Ascending aorta (tissue), 2 donors: Measurements from ENCODE around the gene KIF26B. TPM values are rescaled to one million over a fixed set of nuclear protein-coding genes. Genes with fewer than 3 reads are reported as not detected.

Experiments
- DNase-seq, 2 donors: peaks; one replicate each; pipeline ENCODE4 v3.0.0-alpha.2; 2019; ENCODE audit warnings: low spot score in 2 of 2
- H3K27ac ChIP-seq, 2 donors: fragments of 200-600 bp; sonication (generic); one replicate each; pipeline ENCODE4 v1.5.1; 2016 to 2017; ENCODE audit warnings: mild to moderate bottlenecking in 1 of 2
- H3K27me3 ChIP-seq: fragments of 200-600 bp; sonication (generic); one replicate; pipeline ENCODE4 v1.5.1; 2017
- H3K36me3 ChIP-seq, 2 donors: fragments of 200-600 bp; sonication (generic); one replicate each; pipeline ENCODE4 v1.5.1; 2016
- H3K4me1 ChIP-seq, 2 donors: fragments of 200-600 bp; sonication (generic); one replicate each; pipeline ENCODE4 v1.5.1; 2016 to 2017; ENCODE audit warnings: mild to moderate bottlenecking in 1 of 2
- H3K4me3 ChIP-seq, 2 donors: fragments of 200-600 bp; sonication (generic); one replicate each; pipeline ENCODE4 v1.5.1; 2016 to 2017; ENCODE audit warnings: mild to moderate bottlenecking in 1 of 2
- H3K9me3 ChIP-seq, 2 donors: fragments of 200-600 bp; sonication (generic); one replicate each; pipeline ENCODE4 v1.5.1; 2016
- CTCF ChIP-seq, 3 experiments: fragments of 200-600 bp in 2 of 3; fragments of 450-650 bp in 1 of 3; sonication (generic) in 2 of 3; IDR thresholded peaks; one replicate each; pipeline ENCODE4 v1.5.1; 2016 to 2019; ENCODE audit warnings: antibody characterized with exemption in 3 of 3, mild to moderate bottlenecking in 1 of 3, moderate library complexity in 1 of 3
- intact Hi-C: fragments of 100-400 bp; cut with DNase I; formaldehyde crosslinking; loops from one replicate; pipeline ENCODE4 v1.15.1; 2023
- total RNA-seq: library from RNA; depleted of rRNA; stranded (reverse); fragments of >200 nt; gene quantifications from one replicate; pipeline ENCODE4 v1.1.0, GENCODE V29; 2016

Gene KIF26B
- total RNA-seq, 1 donor from 2014 or later: not detected

DNA sequence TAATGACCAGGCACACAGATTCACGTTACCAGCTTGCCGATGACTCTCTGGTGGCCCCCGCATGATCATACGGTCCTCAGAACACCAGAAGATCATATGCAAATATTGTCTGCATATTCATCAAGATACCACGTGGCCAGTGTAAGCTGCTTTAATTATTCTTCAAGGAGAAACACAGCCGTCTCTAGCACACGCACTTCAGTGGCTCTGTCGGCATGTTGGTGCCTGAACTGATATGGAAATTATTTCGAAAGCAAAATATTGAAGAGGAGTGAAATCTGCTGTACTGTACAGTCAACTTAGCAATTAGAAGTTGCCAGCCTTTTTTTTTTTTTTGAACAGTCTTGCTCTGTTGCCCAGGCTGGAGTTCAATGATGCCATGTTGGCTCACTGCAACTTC, 5.9 kb upstream of the KIF26B start:
- H3K4me1 ChIP-seq: peaks cover 0 to 3% of the 10 kb centered on the region in 2 donors
- no peaks in the 10 kb centered on the region for H3K36me3 ChIP-seq
- no peak for DNase-seq
- H3K9me3 ChIP-seq: no peaks in the 10 kb centered on the region
- intact Hi-C loops: no loop called here
- H3K4me3 ChIP-seq: no peak overlapping the region
- TF ChIP-seq CTCF (IDR thresholded peaks at IDR 0.05): no peak
- H3K27me3 ChIP-seq: no peaks in the 10 kb centered on the region
- H3K27ac ChIP-seq: no peak overlapping the region

GRCh38 chr1:245153081-245153551, 1.7 kb upstream of the KIF26B start:
- Histone ChIP-seq H3K4me3 (peak overlapping the region; percentile 70 to 71), H3K9me3 (no peaks in the 10 kb centered on the region), H3K27ac (no peak overlapping the region), H3K36me3 (no peaks in the 10 kb centered on the region), H3K4me1 (peaks cover 8 to 22% of the 10 kb centered on the region in 2 donors), H3K27me3 (peaks cover 9% of the 10 kb centered on the region)
- DNase-seq: no peak
- TF ChIP-seq CTCF (IDR thresholded peaks at IDR 0.05): peak; percentile 8 to 62 (median 49)
- intact Hi-C loops: loop anchor here (5.0 kb wide), 1 partner anchor 854 kb away; no protein-coding TSS in a partner anchor

DNA sequence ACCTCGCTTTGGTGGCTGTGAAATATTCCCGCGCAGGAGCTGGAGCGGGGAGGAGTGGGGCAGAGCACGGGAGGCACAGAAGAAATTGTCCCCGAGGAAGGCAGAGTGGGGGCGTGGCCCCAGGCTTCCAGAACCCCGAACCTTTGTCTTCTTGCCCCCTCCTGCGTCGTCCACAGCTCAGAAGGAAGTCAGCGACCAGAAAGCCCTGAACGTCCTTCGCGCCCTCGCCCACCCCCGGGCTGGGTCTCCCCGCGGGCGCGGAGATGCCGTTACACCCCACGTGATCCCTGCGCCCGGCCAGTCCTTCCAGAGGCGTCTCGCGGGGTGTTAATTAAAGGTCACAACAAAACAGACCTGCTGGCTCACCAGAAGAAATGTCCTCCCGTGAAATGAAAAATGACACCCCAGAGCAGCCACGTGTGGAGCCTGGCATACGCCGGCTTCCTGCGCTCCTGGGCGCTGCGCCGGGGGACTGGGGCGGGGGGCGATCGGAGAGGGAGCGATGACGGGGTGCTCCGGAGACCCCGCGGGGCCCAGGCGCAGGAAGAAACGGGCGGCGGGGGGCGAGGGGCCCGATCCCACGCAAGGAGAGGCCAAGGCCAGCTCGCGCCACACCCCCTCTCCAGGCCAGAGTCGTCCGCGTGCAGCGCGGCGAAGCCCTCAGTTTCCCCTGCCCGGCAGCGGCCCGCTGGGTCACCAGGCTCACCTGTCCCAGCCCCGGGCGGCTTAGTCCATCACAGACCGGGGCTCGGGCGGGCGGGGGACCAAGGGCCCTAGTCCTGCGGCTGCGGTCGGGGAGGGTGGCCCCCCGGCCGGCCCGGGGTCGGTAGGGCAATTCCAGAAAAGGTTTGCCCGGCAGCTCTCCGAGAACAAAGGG, 995 bp upstream of the KIF26B start:
- peaks cover 9% of the 10 kb centered on the region for H3K27me3 ChIP-seq
- H3K4me3 ChIP-seq: peak overlapping the region; percentile 70 to 71
- intact Hi-C loops: loop anchor here (5.0 kb wide), 1 partner anchor 854 kb away; no protein-coding TSS in a partner anchor
- H3K4me1 ChIP-seq: peaks cover 8 to 22% of the 10 kb centered on the region in 2 donors
- TF ChIP-seq CTCF (IDR thresholded peaks at IDR 0.05): no peak
- H3K36me3 ChIP-seq: no peaks in the 10 kb centered on the region
- DNase-seq: no peak
- no peaks in the 10 kb centered on the region for H3K9me3 ChIP-seq
- no peak overlapping the region for H3K27ac ChIP-seq

- Histone ChIP-seq H3K27me3 (peaks cover 9% of the 10 kb centered on the region), H3K36me3 (no peaks in the 10 kb centered on the region), H3K27ac (no peak overlapping the region), H3K4me1 (peaks cover 8 to 22% of the 10 kb centered on the region in 2 donors), H3K9me3 (no peaks in the 10 kb centered on the region), H3K4me3 (peak overlapping the region; percentile 70 to 71)
- no peak for TF ChIP-seq CTCF (IDR thresholded peaks at IDR 0.05)
- no peak for DNase-seq
- intact Hi-C loops: no loop called here
Measured at GRCh38 chr1:245155272-245156040, 671 bp downstream of the KIF26B start.

GRCh38 chr1:245156041-245156735, 1.4 kb downstream of the KIF26B start:
- peak overlapping the region; percentile 70 to 71 for H3K4me3 ChIP-seq
- intact Hi-C loops: no loop called here
- peaks cover 9% of the 10 kb centered on the region for H3K27me3 ChIP-seq
- no peak overlapping the region for H3K27ac ChIP-seq
- TF ChIP-seq CTCF (IDR thresholded peaks at IDR 0.05): peak in 2 of 3 experiments; percentile 47 to 54
- DNase-seq: peak in 1 of 2 donors; percentile 80
- no peaks in the 10 kb centered on the region for H3K9me3 ChIP-seq
- peaks cover 8 to 22% of the 10 kb centered on the region in 2 donors for H3K4me1 ChIP-seq
- H3K36me3 ChIP-seq: no peaks in the 10 kb centered on the region
